Ascending aorta (tissue), 2 donors: ENCODE results near the gene LRP1B. TPM values are rescaled to one million over a fixed set of nuclear protein-coding genes. Genes with fewer than 3 reads are reported as not detected.

ENCODE experiments used
- DNase-seq, 2 donors: peaks; one replicate each; pipeline ENCODE4 v3.0.0-alpha.2; 2019; ENCODE audit warnings: low spot score in 2 of 2
- H3K27ac ChIP-seq, 2 donors: fragments of 200-600 bp; sonication (generic); one replicate each; pipeline ENCODE4 v1.5.1; 2016 to 2017; ENCODE audit warnings: mild to moderate bottlenecking in 1 of 2
- H3K27me3 ChIP-seq: fragments of 200-600 bp; sonication (generic); one replicate; pipeline ENCODE4 v1.5.1; 2017
- H3K36me3 ChIP-seq, 2 donors: fragments of 200-600 bp; sonication (generic); one replicate each; pipeline ENCODE4 v1.5.1; 2016
- H3K4me1 ChIP-seq, 2 donors: fragments of 200-600 bp; sonication (generic); one replicate each; pipeline ENCODE4 v1.5.1; 2016 to 2017; ENCODE audit warnings: mild to moderate bottlenecking in 1 of 2
- H3K4me3 ChIP-seq, 2 donors: fragments of 200-600 bp; sonication (generic); one replicate each; pipeline ENCODE4 v1.5.1; 2016 to 2017; ENCODE audit warnings: mild to moderate bottlenecking in 1 of 2
- H3K9me3 ChIP-seq, 2 donors: fragments of 200-600 bp; sonication (generic); one replicate each; pipeline ENCODE4 v1.5.1; 2016
- CTCF ChIP-seq, 3 experiments: fragments of 200-600 bp in 2 of 3; fragments of 450-650 bp in 1 of 3; sonication (generic) in 2 of 3; IDR thresholded peaks; one replicate each; pipeline ENCODE4 v1.5.1; 2016 to 2019; ENCODE audit warnings: antibody characterized with exemption in 3 of 3, mild to moderate bottlenecking in 1 of 3, moderate library complexity in 1 of 3
- intact Hi-C: fragments of 100-400 bp; cut with DNase I; formaldehyde crosslinking; loops from one replicate; pipeline ENCODE4 v1.15.1; 2023
- total RNA-seq: library from RNA; depleted of rRNA; stranded (reverse); fragments of >200 nt; gene quantifications from one replicate; pipeline ENCODE4 v1.1.0, GENCODE V29; 2016

The LRP1B gene
- total RNA-seq, 1 donor from 2014 or later = not detected

- Histone ChIP-seq H3K4me3 (no peak overlapping the region), H3K27me3 (no peaks in the 10 kb centered on the region), H3K27ac (no peak overlapping the region), H3K36me3 (no peaks in the 10 kb centered on the region), H3K9me3 (no peaks in the 10 kb centered on the region), H3K4me1 (no peaks in the 10 kb centered on the region)
- no peak for DNase-seq
- TF ChIP-seq CTCF (IDR thresholded peaks at IDR 0.05) = no peak
- intact Hi-C loops = no loop called here
Observed at GRCh38 chr2:141063406-141063805, 1067.4 kb downstream of the LRP1B start.

- Histone ChIP-seq H3K36me3 (no peaks in the 10 kb centered on the region), H3K27me3 (no peaks in the 10 kb centered on the region), H3K9me3 (no peaks in the 10 kb centered on the region), H3K4me3 (no peak overlapping the region), H3K4me1 (no peaks in the 10 kb centered on the region), H3K27ac (no peak overlapping the region)
- intact Hi-C loops = no loop called here
- no peak for DNase-seq
- TF ChIP-seq CTCF (IDR thresholded peaks at IDR 0.05) = no peak
Observed at GRCh38 chr2:141062443-141062842, 1068.4 kb downstream of the LRP1B start.

- Histone ChIP-seq H3K36me3 (no peaks in the 10 kb centered on the region), H3K27ac (no peak overlapping the region), H3K9me3 (no peaks in the 10 kb centered on the region), H3K4me3 (no peak overlapping the region), H3K4me1 (no peaks in the 10 kb centered on the region), H3K27me3 (no peaks in the 10 kb centered on the region)
- TF ChIP-seq CTCF (IDR thresholded peaks at IDR 0.05) = no peak
- intact Hi-C loops = no loop called here
- DNase-seq = no peak
Observed at GRCh38 chr2:141062031-141062430, 1068.8 kb downstream of the LRP1B start.

GRCh38 chr2:141058556-141058955, 1072.3 kb downstream of the LRP1B start:
- intact Hi-C loops = no loop called here
- H3K27ac ChIP-seq = no peak overlapping the region
- no peaks in the 10 kb centered on the region for H3K4me1 ChIP-seq
- TF ChIP-seq CTCF (IDR thresholded peaks at IDR 0.05) = no peak
- no peak for DNase-seq
- H3K36me3 ChIP-seq = no peaks in the 10 kb centered on the region
- H3K27me3 ChIP-seq = no peaks in the 10 kb centered on the region
- H3K4me3 ChIP-seq = no peak overlapping the region
- H3K9me3 ChIP-seq = no peaks in the 10 kb centered on the region

- intact Hi-C loops = no loop called here
- Histone ChIP-seq H3K4me3 (no peak overlapping the region), H3K9me3 (no peaks in the 10 kb centered on the region), H3K27me3 (no peaks in the 10 kb centered on the region), H3K4me1 (no peaks in the 10 kb centered on the region), H3K36me3 (no peaks in the 10 kb centered on the region), H3K27ac (no peak overlapping the region)
- no peak for TF ChIP-seq CTCF (IDR thresholded peaks at IDR 0.05)
- no peak for DNase-seq
Observed at GRCh38 chr2:141055531-141055930, 1075.3 kb downstream of the LRP1B start.

GRCh38 chr2:141048951-141049350, 1081.9 kb downstream of the LRP1B start:
- no peaks in the 10 kb centered on the region for H3K4me1 ChIP-seq
- H3K27me3 ChIP-seq = no peaks in the 10 kb centered on the region
- no peak overlapping the region for H3K27ac ChIP-seq
- no peaks in the 10 kb centered on the region for H3K36me3 ChIP-seq
- no peak overlapping the region for H3K4me3 ChIP-seq
- no peaks in the 10 kb centered on the region for H3K9me3 ChIP-seq
- no peak for TF ChIP-seq CTCF (IDR thresholded peaks at IDR 0.05)
- intact Hi-C loops = no loop called here
- DNase-seq = no peak
